Ovary (tissue), 9 donors: ENCODE data around the gene ANKRD53. TPM values are rescaled to one million over a fixed set of nuclear protein-coding genes. Genes with fewer than 3 reads are reported as not detected.

ENCODE experiments used
- DNase-seq, 5 donors: peaks; one replicate each; pipeline ENCODE4 v3.0.0-alpha.2; 2019 to 2020
- H3K27ac ChIP-seq, 2 donors: fragments of 200-600 bp; one replicate each; pipeline versions ENCODE4 v1.5.1 to v1.8.0; 2019 to 2022
- H3K27me3 ChIP-seq: fragments of 200-600 bp; one replicate; pipeline ENCODE4 v1.8.0; 2022
- H3K36me3 ChIP-seq: fragments of 200-600 bp; sonication (generic); one replicate; pipeline ENCODE4 v1.5.1; 2019
- H3K4me1 ChIP-seq: one replicate; pipeline ENCODE4 v1.8.1; 2013; ENCODE audit warnings: mild to moderate bottlenecking, moderate library complexity; ENCODE audit not compliant: insufficient read depth
- H3K4me3 ChIP-seq: fragments of 200-600 bp; sonication (generic); one replicate; pipeline ENCODE4 v1.5.1; 2017
- H3K9me3 ChIP-seq, 2 donors: fragments of 200-600 bp in 1 of 2; sonication (generic) in 1 of 2; one replicate each; pipeline versions ENCODE4 v1.5.1 to v1.8.1; 2013 to 2019; ENCODE audit warnings: mild to moderate bottlenecking in 1 of 2, moderate library complexity in 1 of 2
- EP300 ChIP-seq: sonication (generic); formaldehyde crosslinking; IDR thresholded peaks from one replicate; pipeline ENCODE4 v1.6.1; 2017; ENCODE audit warnings: antibody characterized with exemption
- POLR2A ChIP-seq: fragments of 450-650 bp; IDR thresholded peaks from one replicate; pipeline ENCODE4 v1.6.1; 2017; ENCODE audit warnings: antibody characterized with exemption, mild to moderate bottlenecking, moderate library complexity
- WGBS, 3 donors: extraction: QIAGEN DNeasy Blood & Tissue Kit in 1 of 3; methylation state at CpG; one replicate each; pipeline versions ENCODE4 v1.1.5 to v1.1.7; 2013 to 2017; 5-methylcytosine and 5-hydroxymethylcytosine counted together
- intact Hi-C, 4 donors: fragments of 100-400 bp; cut with DNase I; formaldehyde crosslinking; loops; one replicate each; pipeline versions ENCODE4 v1.11.0 to v1.15.1; 2022 to 2023
- polyA plus RNA-seq, 2 donors: library from polyadenylated mRNA; stranded (reverse); fragments of 200-250 nt in 1 of 2; fragments of 350-450 nt in 1 of 2; fragmentation: Illumina TruSeq in 1 of 2; extraction: RNeasy Lipid Tissue Mini Kit (QIAGEN cat#74804) in 1 of 2; gene quantifications; one replicate each; pipeline ENCODE4 v1.2.3, GENCODE V29; 2013 to 2014
- total RNA-seq, 7 donors: library from RNA; depleted of rRNA in 2 of 7; stranded (reverse); fragments of >200 nt in 2 of 7; fragmentation: NEBNext Ultra II Directional in 3 of 7; extraction: Animal tissue kit (Norgen Biotek cat#: 25700) in 3 of 7; gene quantifications; one replicate each; pipeline versions ENCODE4 v1.1.0 to v1.2.4, GENCODE V29; 2016 to 2023
- TF ChIP-seq, protein P1 (sequence below), 3 donors: fragments of 450-650 bp in 2 of 3; fragments of 200-600 bp in 1 of 3; IDR thresholded peaks; one replicate each; pipeline versions ENCODE4 v1.5.1 to v1.8.0; 2016 to 2022; ENCODE audit warnings: antibody characterized with exemption in 3 of 3, mild to moderate bottlenecking in 1 of 3
- donor health status: DM: no; HTN: no; CAD: no; lungs with moderate emphysema.
- donor health status: DM: no; HTN: no; CAD: no.
- donor health status: Bipolar disorder and iron deficiency.
- donor health status: DM: yes; HTN: yes; CAD: no.
- donor health status: DM: no; HTN: no; CAD: no.
- donor health status: DM: yes; HTN: yes; CAD: no.

The ANKRD53 gene
- total and polyA plus RNA-seq, 9 donors = 2.0 to 8.3 (median 3.9) TPM

DNA sequence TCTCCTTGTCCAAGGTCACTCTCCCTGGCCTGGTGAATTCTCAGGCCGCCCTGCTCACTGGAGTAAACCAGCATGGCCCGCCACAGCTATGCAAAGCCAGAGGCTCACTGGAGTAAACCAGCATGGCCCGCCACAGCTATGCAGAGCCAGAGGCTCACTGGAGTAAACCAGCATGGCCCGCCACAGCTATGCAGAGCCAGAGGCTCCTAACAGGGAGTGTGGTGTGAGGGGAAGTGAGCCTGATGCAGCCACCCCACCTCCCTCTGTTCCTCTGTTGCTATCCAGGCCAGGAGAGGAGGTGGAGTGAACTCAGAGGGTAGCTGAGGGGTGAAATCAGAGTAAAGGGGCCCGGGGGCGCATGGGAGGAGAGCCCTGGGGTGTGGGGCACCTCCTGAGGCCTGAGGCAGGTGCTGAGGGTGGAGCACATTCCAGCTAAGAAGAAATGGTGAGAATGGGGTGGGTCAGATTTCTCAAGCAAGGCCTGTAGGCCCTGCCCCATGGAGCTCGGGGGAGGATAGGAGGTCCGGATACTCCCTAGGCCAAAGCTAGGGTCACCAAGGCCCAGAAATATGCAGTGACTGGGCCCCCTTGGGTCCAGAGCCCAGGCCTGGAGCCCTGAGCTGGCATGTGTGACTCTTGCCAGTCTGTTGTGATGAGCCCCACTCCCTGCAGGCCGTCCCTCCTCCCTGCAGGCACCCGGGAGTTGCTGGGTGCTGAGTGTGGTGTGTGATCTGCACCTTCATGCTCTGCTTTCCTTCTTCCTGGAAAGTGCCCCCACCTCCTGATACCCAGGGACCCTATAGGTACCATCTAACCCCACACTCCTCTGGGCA, 41.2 kb upstream of the ANKRD53 start:
- no peak for TF ChIP-seq EP300
- TF ChIP-seq, protein P1, sequence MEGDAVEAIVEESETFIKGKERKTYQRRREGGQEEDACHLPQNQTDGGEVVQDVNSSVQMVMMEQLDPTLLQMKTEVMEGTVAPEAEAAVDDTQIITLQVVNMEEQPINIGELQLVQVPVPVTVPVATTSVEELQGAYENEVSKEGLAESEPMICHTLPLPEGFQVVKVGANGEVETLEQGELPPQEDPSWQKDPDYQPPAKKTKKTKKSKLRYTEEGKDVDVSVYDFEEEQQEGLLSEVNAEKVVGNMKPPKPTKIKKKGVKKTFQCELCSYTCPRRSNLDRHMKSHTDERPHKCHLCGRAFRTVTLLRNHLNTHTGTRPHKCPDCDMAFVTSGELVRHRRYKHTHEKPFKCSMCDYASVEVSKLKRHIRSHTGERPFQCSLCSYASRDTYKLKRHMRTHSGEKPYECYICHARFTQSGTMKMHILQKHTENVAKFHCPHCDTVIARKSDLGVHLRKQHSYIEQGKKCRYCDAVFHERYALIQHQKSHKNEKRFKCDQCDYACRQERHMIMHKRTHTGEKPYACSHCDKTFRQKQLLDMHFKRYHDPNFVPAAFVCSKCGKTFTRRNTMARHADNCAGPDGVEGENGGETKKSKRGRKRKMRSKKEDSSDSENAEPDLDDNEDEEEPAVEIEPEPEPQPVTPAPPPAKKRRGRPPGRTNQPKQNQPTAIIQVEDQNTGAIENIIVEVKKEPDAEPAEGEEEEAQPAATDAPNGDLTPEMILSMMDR (IDR thresholded peaks at IDR 0.05) = no peak
- TF ChIP-seq POLR2A = no peak
- intact Hi-C loops = no loop called here
- no peak overlapping the region for H3K4me3 ChIP-seq
- H3K36me3 ChIP-seq = no peaks in the 10 kb centered on the region
- no peaks in the 10 kb centered on the region for H3K4me1 ChIP-seq
- no peak overlapping the region for H3K27ac ChIP-seq
- no peak for DNase-seq
- WGBS, 3 donors = 74 to 79% (median 76%) methylated on average over 9 to 10 of the region's 10 CpGs
- H3K27me3 ChIP-seq = no peaks in the 10 kb centered on the region
- no peaks in the 10 kb centered on the region for H3K9me3 ChIP-seq

- TF ChIP-seq, protein P1 (IDR thresholded peaks at IDR 0.05) = no peak
- TF ChIP-seq POLR2A (no peak), EP300 (no peak)
- intact Hi-C loops = no loop called here
- Histone ChIP-seq H3K4me1 (no peaks in the 10 kb centered on the region), H3K9me3 (no peaks in the 10 kb centered on the region), H3K4me3 (no peak overlapping the region), H3K27ac (no peak overlapping the region), H3K36me3 (no peaks in the 10 kb centered on the region), H3K27me3 (no peaks in the 10 kb centered on the region)
- DNase-seq = no peak
- 65 to 74% (median 70%) methylated on average over 10 of the region's 10 CpGs for WGBS, 3 donors
Observed at GRCh38 chr2:70937866-70938585, 40.4 kb upstream of the ANKRD53 start.

GRCh38 chr2:70938586-70938950, 39.9 kb upstream of the ANKRD53 start:
- DNase-seq = no peak
- H3K27me3 ChIP-seq = no peaks in the 10 kb centered on the region
- no peaks in the 10 kb centered on the region for H3K9me3 ChIP-seq
- TF ChIP-seq EP300 (no peak), POLR2A (no peak)
- TF ChIP-seq, protein P1 (IDR thresholded peaks at IDR 0.05) = no peak
- no peak overlapping the region for H3K27ac ChIP-seq
- no peak overlapping the region for H3K4me3 ChIP-seq
- H3K36me3 ChIP-seq = no peaks in the 10 kb centered on the region
- intact Hi-C loops = no loop called here
- 34 to 56% (median 53%) methylated on average over 3 of the region's 3 CpGs for WGBS, 3 donors
- no peaks in the 10 kb centered on the region for H3K4me1 ChIP-seq

GRCh38 chr2:70939001-70939838, 39.2 kb upstream of the ANKRD53 start:
- Histone ChIP-seq H3K27me3 (no peaks in the 10 kb centered on the region), H3K4me3 (no peak overlapping the region), H3K27ac (no peak overlapping the region), H3K9me3 (no peaks in the 10 kb centered on the region), H3K4me1 (no peaks in the 10 kb centered on the region), H3K36me3 (no peaks in the 10 kb centered on the region)
- intact Hi-C loops = no loop called here
- no peak for DNase-seq
- 33 to 51% (median 39%) methylated on average over 22 to 30 of the region's 30 CpGs for WGBS, 3 donors
- TF ChIP-seq, protein P1 (IDR thresholded peaks at IDR 0.05) = no peak
- TF ChIP-seq POLR2A (no peak), EP300 (no peak)
